Measurements from ENCODE around the gene SNX15.
"Not testable (repeated sequence)": the region's sequence is repeated elsewhere in the genome, so short reads cannot be mapped to it uniquely, and the experiment has no call there.

The SNX15 gene, protein sequence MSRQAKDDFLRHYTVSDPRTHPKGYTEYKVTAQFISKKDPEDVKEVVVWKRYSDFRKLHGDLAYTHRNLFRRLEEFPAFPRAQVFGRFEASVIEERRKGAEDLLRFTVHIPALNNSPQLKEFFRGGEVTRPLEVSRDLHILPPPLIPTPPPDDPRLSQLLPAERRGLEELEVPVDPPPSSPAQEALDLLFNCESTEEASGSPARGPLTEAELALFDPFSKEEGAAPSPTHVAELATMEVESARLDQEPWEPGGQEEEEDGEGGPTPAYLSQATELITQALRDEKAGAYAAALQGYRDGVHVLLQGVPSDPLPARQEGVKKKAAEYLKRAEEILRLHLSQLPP

DNA sequence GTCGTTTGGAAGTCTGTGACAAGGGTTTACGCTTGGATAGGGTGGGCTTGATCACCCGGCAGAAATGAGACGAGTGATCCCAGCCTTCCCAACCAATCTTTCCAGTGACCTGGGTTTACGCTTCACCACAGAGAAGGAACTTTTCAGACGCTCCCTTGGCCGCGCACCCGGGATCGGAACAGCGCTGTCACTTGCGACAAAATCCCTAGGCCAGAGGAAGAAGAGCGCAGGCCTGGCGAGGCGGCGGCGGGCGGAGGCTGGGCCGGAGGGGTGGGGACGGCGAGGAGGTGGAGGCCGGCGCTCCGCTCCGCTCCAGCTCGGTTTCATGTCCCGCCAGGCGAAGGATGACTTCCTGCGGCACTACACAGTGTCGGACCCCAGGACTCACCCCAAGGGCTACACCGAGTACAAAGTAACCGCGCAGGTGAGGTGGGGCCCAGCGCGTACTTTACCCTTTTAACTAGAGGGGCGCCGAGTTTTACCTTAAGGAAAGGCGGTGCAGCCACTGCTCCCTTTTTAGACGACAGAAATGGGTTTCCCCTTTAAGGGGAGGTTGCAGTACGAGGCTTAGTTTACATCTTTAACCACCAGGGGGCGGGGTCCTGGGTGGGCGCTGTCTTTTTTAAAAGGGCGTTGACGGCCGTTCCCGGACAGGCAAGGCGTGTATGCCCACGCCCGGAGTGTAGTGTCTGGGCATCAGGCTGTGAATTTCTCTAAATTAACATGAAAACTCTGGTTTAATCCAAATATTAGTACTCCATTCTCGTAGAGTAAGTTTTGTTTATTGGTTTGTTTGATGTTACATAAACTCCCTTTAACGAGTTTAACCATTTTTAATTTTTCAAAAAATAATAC, at the start of gene SNX15:
Gene SNX15 (plus strand): TSS at position 227 of the 855 bp plus-strand sequence. CDS start 99 bp downstream, at position 326.
- DNase-seq, result peak; percentile 96

DNA sequence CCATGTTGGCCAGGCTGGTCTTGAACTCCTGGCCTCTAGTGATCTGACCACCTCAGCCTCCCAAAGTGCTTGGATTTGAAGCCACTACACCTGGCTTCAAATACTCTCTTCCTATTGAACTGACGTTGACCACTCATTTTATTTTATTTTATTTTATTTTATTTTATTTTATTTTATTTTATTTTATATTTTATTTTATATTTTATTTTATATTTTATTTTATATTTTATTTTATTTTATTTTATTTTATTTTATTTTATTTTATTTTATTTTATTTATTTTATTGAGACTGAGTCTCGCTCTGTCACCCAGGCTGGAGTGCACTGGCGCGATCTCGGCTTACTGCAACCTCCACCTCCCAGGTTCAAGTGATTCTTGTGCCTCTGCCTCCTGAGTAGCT, 43.9 kb upstream of the SNX15 start:
- not testable (repeated sequence) for DNase-seq

DNA sequence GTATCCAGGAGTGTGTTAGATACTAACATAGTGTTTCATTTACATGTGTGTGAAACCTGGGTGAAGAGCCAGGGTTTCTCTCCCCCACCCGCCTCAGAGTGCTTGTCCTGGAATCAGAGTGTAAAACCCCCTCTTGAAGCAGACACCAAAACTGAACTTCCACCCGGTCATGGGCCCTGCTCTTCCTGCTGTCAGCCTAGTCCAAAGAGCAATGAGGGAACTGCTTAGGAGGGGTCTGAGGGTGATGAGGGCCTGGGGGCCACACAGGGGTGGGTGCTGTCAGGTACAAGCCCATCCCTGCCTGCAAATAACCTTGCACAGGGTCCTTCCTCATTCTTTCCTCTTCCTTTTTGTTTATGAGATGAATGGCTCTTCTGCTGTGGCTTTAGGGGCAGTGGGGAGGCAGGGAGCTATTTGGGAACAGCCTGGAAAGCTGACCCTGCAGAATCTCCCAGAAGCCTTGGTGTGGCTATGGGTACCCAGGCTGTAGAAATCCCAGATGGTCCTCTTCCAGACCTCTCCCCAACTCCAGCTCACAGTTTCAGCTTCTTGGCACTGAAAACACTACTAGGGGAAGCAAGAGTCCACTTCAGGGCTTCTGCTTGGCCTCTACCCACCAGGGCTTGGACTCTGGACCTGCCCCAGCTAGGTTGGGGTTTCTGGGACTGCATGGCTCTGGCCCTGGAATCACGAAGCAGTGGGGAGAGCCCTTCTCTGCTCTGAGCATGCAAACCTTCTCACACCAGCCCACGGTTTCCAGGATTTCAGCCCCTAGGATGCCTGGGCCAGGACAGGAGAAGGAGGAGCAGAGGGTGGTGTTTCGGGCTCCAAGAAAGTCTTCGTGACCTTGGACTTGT, 39.0 kb upstream of the SNX15 start:
- no peak for DNase-seq

DNA sequence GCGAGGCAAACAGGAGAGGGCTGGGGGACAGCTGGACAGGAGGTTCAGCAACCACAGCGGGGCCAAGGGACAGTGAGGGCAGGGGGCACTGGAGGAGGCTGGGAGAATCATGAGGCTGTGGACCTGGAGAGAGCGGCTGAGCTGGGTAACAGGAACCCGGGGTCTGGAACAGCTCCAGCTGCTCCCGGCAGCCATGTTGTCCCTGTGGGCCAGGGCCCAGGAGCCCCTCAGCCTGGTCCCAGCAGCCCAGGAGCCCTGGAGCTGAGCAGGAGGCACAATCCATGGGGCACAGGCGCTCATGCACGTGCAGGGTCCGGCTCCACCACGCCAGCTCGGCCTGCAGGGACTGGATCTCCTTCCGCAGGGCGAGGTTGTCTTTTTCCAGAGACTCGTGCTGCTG, 37.8 kb upstream of the SNX15 start:
- DNase-seq, result no peak

DNA sequence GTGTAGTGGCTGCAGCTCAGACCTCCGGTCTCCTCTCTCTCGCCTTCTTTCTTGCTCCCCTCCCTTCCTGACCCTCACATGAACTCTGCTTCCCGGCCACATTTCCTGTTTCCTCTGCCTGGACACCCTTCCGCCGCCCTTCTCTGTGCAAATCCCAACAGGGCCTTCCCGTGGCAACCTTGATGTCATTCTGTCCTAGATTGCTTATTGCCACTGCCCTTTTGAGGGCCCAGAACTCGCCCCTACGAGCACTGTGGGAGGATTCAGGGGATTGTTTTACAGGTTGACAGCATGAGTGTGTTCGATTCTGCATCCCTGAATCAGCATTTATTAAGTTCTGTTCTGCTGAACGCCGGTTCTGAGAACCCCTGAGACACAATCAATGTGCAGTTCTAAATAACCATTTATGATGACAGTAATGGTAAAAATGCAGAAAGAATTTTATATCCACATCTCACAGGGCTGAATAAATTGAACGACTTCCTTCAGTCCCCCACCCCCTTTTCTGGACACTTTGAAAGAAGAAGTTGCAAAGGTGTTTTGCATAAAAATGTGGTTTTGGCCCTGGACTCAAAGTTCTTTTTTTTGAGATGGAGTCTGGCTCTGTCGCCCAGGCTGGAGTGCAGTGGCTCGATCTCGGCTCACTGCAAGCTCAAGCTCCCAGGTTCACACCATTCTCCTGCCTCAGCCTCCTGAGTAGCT, 36.9 kb upstream of the SNX15 start:
- peak; percentile 71 for DNase-seq

DNA sequence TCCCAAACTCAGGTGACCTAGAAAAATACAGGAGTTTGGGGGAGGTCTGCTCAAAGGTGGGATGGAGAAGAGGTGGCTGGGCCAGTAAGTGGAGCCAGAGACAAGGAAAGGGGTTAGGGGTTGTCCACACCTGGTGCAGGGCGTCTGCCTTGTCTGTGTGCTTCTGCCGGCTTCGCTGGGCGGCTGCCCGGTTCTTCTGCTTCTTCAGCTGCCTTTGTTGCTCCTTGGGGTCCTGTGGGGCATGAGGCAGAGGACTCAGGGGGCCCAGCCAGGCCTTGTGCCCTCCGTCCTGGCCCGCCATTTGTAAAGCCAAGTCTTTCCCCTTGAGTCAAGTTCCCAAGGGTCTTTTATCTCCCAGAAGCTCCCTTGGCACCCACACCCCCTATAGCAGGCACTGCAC, 32.9 kb upstream of the SNX15 start:
- no peak for DNase-seq

DNA sequence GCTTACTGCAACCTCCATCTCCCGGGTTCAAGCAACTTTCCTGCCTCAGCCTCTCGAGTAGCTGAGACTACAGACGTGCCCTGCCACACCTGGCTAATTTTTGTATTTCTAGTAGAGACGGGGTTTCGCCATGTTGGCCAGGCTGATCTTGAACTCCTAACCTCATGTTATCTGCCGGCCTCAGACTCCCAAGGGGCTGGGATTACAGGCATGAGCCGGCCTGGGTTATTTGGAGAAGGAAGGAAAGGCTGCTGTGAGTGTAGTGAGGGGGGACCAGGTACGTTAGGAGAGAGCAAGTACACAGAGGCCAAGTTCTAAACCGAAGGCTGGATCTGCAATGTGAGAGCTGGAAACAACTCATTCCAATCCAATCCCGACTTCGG, 30.9 kb upstream of the SNX15 start:
- DNase-seq, result no peak

DNA sequence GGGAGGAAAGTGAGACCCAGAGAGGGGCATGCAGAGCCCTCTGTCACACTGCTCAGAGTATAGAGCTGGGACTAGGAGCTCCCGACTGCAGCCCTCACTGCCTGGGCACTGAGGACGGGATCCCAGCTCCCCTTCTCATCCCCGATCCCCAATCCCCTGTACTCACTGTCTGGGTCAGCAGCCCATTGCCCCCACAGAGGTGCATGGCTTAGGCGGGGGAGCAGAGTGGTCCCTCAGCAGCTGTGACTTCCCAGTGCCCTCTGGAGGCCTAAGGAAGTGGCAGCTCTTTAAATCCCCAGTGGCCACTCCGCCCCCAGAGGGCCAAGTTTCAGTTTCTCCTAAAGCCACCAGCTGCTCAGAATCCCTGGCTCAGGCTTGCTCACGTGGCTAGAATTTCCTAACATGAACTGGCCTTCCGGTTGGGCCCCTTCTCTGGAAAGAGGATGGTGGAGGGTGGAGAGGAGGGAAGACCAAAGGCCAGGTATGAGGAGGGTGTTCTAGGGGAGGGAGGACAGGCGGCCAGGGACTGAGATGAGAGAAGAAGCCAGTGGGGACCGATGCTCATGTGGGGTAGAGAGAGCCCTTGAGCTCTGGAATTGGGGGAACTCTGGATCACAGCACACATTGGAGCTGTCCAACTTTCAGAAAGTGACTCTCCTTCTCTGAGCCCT, 30.4 kb upstream of the SNX15 start, which contains the start of gene BATF2:
Gene BATF2 (minus strand): TSS at position 262 of the 671 bp plus-strand sequence. CDS start 57 bp downstream, at position 205.
- DNase-seq, result peak; percentile 66

DNA sequence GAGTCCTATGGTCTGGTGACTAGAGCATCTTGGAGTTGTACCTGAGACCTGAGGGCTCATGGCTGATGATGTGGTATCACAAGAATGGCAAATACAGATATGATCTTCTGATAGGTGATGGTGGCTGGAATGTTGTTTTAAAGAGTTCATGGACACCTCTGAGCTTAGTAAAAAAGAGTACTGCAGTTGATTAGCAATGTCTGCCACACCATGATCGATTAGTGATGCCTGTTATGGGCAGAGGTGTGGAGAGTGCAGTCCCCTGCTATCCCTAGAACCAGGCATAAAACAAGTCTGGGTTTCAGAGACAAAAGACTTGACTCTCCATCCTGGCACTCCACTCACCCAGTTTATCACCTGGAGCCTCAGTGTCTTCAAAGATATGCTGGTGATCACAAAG, 29.1 kb upstream of the SNX15 start:
- no peak for DNase-seq

DNA sequence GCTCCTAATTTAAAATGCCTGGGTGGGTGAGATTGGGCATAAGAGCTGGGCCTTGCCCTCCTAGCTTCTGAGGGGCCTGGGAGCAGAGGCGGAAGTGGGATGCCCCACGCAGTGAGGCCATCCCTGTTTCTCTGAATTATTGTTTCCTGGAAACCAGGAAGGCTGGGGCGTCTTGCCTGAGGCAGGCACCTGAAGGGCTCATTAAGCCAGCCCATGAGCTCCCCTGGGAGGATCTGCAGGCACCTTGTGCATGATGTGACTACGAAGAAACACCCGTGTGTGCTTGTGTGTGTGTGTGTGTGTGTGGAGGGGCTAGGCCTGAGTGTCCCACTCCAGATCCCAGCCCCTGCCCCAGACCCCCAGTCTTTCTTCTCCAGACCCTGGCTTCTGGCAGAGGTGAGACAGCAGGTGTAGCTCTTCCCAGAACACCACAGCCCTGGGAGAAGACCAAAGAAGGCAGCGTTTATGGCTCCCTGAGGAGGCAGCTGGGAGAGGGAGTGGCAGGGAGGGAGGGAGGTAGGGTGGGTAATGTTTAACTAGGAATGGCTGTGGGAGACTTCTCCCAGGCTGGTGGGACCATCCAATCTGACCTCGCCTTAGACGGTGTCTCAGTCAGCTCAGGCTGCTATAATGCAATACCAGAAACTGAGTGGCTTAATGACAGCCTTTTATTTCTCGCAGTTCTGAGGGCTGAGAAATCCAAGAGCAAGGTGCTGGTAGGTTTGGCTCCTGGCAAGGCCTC, 28.4 kb upstream of the SNX15 start:
- DNase-seq, result no peak

DNA sequence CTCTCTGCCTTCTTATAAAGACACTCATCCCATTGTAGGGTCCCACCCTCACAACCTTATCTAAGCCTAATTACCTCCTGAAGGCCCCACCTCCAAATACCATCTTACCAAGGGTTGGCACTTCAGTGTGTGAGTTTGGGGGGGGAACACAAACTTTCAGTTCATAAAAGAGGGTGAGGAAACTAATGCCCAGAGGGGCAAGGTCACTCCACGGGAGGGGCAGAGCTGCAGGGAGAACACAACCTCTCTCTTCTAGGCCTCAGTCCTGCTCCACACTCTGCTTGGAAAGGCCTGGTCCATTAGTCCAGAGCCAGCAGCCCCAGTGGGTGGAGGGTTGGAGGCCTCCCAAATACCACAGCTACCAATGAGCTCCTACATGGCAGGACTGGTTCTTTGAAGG, 27.8 kb upstream of the SNX15 start:
- no peak for DNase-seq

DNA sequence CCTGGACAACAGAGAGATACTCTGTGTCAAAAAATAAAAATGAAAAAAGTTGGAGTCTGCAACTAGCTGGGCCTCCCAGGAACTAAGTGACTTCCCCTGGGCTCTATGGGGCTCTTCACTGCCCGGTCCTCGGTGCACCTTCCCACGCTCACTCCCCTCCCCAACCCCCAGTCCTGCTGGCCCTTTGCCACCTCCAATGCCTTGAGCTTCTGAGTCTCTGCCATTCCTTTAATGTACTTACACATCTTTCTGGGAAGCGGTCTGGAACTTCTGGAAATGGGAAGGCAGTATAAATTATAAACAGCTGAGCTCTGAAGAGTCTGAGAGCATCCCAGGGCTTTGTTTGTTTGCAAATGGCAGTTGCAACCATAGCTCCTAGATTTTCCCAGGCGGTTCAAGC, 24.5 kb upstream of the SNX15 start:
- no peak for DNase-seq

DNA sequence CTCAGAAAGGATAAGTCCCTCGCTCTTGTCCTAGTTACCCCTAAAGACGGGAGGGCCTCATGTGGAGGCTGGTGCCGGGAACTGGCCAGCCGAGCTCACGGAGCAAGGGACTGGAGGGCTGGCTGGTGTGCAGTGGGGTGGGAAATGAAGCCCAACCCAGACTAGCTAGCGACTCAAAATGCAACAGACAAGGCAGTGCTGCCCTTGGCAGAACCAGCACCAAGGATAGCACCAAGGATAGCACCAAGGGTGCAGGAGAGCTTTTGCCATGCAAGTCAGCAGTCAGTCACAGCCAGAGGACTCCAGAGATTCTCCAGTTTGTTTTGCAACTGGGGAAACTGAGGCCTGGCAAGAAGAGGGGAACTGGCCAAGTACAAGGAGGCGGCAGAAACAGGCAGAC, 24.0 kb upstream of the SNX15 start:
- no peak for DNase-seq

DNA sequence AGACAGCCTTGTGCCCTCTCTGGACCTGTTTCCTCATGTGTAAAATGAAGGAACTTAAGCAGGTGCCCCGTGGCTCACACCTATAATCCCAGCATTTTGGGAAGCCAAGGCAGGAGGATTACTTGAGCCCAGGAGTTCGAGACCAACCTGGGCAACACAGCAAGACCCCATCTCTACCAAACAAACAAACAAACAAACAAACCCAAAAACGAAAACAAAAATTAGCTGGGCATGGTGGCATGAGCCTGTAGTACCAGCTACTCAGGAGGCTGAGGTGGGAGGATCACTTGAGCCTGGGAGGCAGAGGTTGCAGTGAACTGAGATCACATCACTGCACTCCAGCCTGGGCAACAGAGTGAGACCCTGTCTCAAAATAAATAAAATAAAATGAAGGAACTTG, 23.3 kb upstream of the SNX15 start:
- not testable (repeated sequence) for DNase-seq

DNA sequence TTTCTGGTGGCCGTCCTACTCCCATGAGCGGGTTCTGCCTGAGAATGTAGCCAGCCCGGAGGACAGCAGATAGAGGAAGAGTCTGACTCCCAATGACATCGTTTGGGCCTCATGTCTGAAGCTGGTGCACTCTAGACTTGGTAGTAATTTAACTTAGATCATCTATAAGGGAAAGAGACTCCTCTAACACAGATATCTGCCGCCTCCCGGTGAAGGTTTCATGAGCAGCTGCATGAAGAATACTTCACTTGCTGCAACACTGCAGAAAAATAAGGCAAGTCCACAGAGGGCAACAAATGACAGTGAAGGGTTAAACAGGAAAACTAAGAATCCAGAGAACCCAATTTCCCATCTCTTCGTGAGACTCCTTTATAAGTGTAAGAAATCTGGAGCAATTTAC, 19.2 kb upstream of the SNX15 start:
- no peak for DNase-seq

DNA sequence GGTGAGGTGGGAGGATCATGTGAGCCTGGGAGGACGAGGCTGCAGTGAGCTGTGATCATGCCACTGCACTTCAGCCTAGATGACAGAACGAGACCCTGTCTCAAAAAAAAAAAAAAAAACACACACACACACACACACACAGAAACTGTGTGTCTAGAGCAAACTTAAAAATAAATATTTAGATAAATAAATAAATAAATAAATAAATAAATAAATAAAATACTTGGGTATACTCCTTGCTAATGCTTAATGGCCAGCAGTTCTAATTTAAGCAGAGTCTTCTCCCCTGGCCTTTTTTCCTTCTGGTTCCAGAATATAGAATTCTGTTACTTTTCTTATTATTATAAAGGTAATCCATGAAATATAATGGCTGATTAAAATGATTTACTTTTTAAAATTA, 18.4 kb upstream of the SNX15 start:
- DNase-seq, result no peak

DNA sequence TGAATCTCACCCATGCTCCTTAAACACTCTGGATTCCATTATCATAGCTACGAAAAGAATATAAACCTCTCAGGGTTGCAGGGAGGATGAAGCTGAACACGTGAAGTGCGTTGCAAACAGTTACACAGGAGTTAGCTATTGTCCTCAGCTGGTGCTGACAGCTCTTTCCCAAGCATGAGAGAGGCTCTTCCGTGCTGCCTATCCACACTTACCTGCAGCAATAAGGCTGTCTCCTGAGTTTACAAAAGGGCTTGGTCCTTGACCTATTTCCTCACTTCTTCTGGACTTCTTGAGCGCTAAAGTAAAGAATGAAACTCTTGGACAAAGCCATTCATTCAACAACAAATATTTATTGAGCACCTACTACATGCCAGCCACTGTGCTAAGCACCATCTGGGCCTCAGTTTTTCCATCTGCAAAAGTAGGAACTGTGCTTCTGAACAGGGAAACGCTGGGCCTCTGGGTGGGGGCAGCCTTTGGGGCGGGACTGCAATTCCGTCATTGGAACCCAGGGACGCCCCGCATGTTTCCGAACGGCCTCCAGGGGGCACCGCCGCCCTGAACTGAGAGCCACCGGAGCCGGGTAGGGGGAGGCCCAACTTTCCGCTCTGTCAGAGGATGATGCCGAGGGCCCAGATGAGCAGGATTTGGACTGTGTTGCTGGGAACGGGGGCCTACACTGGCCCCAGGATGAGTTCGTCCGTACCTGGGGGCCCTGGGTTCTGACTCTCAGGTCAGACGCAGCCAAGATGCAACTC, 13.9 kb upstream of the SNX15 start:
- peak; percentile 95 for DNase-seq

DNA sequence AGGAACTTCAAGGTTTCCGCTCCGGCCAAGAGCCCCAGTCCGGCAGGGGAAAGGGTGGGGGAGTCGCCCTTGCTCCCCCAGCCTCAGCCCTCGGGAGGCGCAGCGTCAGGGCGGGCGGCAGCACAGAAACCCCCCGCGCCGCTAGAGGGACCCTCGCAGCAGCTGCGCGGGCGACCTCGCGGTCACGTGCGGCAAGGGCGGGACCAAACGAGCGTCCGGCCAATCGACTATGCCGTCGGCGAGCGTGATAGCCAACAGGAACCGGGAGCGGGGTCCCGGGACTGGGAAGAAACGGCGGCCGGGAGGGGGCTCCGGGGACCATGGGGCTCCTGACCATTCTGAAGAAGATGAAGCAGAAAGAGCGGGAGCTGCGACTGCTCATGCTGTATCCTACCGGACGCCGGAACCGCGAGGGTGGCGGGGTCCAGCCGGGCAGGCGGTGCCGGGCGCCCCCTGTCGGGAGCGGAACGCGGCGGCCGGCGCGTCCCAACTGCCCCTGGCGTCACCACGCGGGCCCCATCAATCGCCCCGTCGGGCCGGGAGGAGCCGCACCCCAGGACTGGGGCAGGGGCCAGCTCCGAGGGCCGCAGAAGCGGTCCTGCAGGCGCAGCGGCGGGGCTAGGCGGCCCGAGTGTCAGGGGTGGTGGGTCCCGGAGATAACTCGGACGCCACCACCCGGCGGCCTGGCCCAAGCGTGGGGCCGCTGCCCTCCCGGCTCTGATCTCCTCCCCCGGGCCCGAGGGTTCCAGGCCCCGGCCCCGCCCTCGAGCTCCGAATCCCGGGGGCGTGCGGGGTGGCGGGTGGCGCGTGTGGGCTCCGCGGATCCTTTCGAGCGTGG, 13.1 kb upstream of the SNX15 start, which contains the start of gene ARL2:
Gene ARL2 (plus strand): TSS at position 273 of the 838 bp plus-strand sequence. CDS start 48 bp downstream, at position 321.
- peak; percentile 96 for DNase-seq

DNA sequence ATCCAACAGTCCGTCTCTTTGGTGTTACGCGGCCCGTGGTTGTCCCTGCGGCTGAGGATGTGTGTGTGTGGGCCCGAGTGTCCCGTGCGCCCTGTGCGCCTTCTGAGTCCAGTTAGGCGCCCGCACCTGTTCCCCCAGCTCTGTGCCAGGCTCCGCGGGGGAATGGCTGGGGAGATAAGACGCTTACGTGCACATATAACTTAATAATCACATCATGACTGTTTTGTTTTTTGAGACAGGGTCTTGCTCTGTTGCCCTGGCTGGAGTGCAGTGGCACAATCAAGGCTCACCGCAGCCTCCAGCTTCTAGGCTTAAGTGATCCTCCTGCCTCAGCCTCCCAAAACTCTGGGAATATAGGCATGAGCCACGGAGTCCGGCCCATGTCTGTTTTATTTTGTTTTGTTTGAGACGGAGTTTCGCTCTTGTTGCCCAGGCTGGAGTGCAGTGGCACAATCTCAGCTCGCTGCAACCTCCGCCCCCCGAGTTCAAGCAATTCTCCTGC, 12.5 kb upstream of the SNX15 start:
- no peak for DNase-seq
